Measurements from ENCODE around the gene FOCAD.

DNA sequence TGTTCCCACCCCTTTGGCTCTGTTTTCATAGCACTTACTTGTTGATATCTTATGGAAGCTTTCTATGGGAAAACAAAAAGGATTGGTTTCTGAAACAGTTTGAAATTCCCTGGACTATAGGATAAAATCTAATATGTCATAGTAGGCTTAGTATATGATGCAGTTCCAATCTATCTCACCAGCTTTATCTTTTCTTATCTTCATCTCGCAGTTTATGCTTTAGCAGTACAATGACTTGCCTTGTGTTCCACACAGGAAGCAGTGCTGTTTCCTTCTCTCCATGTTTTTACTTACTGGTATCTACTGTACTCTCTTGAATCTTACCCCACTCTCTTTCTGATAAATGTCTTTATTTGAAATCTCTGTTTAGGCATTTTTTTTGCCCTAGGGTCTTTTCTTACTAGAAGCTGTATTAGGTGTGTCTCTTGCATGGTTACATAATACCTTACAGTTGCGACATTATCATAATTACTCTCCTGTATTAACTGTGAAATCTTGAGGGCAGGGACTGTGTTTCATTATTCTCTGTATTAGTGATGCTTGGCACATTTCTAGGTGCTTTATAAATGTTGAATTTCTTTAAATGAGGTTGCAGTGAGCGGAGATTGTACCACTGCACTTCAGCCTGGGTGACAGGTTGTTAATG lies 76.3 kb downstream of the FOCAD start:
- TF ChIP-seq, protein P1, sequence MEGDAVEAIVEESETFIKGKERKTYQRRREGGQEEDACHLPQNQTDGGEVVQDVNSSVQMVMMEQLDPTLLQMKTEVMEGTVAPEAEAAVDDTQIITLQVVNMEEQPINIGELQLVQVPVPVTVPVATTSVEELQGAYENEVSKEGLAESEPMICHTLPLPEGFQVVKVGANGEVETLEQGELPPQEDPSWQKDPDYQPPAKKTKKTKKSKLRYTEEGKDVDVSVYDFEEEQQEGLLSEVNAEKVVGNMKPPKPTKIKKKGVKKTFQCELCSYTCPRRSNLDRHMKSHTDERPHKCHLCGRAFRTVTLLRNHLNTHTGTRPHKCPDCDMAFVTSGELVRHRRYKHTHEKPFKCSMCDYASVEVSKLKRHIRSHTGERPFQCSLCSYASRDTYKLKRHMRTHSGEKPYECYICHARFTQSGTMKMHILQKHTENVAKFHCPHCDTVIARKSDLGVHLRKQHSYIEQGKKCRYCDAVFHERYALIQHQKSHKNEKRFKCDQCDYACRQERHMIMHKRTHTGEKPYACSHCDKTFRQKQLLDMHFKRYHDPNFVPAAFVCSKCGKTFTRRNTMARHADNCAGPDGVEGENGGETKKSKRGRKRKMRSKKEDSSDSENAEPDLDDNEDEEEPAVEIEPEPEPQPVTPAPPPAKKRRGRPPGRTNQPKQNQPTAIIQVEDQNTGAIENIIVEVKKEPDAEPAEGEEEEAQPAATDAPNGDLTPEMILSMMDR (conservative IDR thresholded peaks at IDR 0.05 in 1 of 2, IDR thresholded peaks at IDR 0.05 in 1 of 2; ENCODE audit: low read depth in 1 of 2, low read length in 2 of 2) = no peak
- TF ChIP-seq EZH2 (IDR thresholded peaks at IDR 0.05; ENCODE audit: low read length, missing control alignments) = no peak

Measured in fibroblast of lung (primary cell).